Activated CD4-positive, CD25-positive, alpha-beta regulatory T cell treated with anti-CD3 and anti-CD28 coated beads, Interleukin-2, amount 50 U/mL, for 16 hours (primary cell): ENCODE results near the gene MS4A10.

Source experiments
- DNase-seq: peaks from one replicate; pipeline ENCODE4 v3.0.0-alpha.2; 2020; ENCODE audit warnings: low read depth, low spot score

The MS4A10 gene

GRCh38 chr11:60765355-60765754 is 19.8 kb upstream of the MS4A10 start:
- no peak for DNase-seq

GRCh38 chr11:60766547-60766946 is 18.6 kb upstream of the MS4A10 start:
- DNase-seq, result no peak

GRCh38 chr11:60767388-60767811 is 17.7 kb upstream of the MS4A10 start:
- no peak for DNase-seq

GRCh38 chr11:60768202-60768601 is 16.9 kb upstream of the MS4A10 start:
- no peak for DNase-seq

- DNase-seq, result no peak
Measured at GRCh38 chr11:60769273-60769672, 15.9 kb upstream of the MS4A10 start.

GRCh38 chr11:60769811-60770210 is 15.3 kb upstream of the MS4A10 start:
- no peak for DNase-seq

GRCh38 chr11:60771146-60771545 is 14.0 kb upstream of the MS4A10 start:
- no peak for DNase-seq

GRCh38 chr11:60771879-60772525 is 13.1 kb upstream of the MS4A10 start:
- DNase-seq, result no peak

GRCh38 chr11:60772666-60773065 is 12.5 kb upstream of the MS4A10 start:
- DNase-seq, result no peak

GRCh38 chr11:60774726-60775125 is 10.4 kb upstream of the MS4A10 start:
- no peak for DNase-seq

- DNase-seq, result peak; percentile 52
Measured at GRCh38 chr11:60775420-60775961, 9.6 kb upstream of the MS4A10 start.

GRCh38 chr11:60776167-60776566 is 9.0 kb upstream of the MS4A10 start:
- no peak for DNase-seq

- no peak for DNase-seq
Measured at GRCh38 chr11:60777106-60777505, 8.0 kb upstream of the MS4A10 start.

GRCh38 chr11:60777572-60777971 is 7.6 kb upstream of the MS4A10 start:
- DNase-seq, result no peak

- DNase-seq, result no peak
Measured at GRCh38 chr11:60780065-60780464, 5.1 kb upstream of the MS4A10 start.

GRCh38 chr11:60780774-60781173 is 4.4 kb upstream of the MS4A10 start:
- no peak for DNase-seq

GRCh38 chr11:60781286-60781980 is 3.7 kb upstream of the MS4A10 start:
- DNase-seq, result no peak

- no peak for DNase-seq
Measured at GRCh38 chr11:60781981-60782316, 3.2 kb upstream of the MS4A10 start.

- DNase-seq, result no peak
Measured at GRCh38 chr11:60782393-60783140, 2.6 kb upstream of the MS4A10 start.

GRCh38 chr11:60783141-60783484 is 2.0 kb upstream of the MS4A10 start:
- no peak for DNase-seq

- no peak for DNase-seq
Measured at GRCh38 chr11:60783911-60784310, 1.2 kb upstream of the MS4A10 start.

- DNase-seq, result no peak
Measured at GRCh38 chr11:60785806-60786361, 751 bp downstream of the MS4A10 start.
